Stimulated activated CD4-positive, alpha-beta T cell treated with anti-CD3 and anti-CD28 coated beads, Interleukin-1b, Interleukin-23, amount 100 ng/mL, for 1 hour (primary cell): Measurements from ENCODE around the gene GCNT2.
"Not testable (repeated sequence)": the region's sequence is repeated elsewhere in the genome, so short reads cannot be mapped to it uniquely, and the experiment has no call there.

ENCODE experiments used
- DNase-seq, 2 donors: peaks; one replicate each; pipeline ENCODE4 v3.0.0-alpha.2; 2020; ENCODE audit warnings: low read depth in 2 of 2

GCNT2 gene

DNA sequence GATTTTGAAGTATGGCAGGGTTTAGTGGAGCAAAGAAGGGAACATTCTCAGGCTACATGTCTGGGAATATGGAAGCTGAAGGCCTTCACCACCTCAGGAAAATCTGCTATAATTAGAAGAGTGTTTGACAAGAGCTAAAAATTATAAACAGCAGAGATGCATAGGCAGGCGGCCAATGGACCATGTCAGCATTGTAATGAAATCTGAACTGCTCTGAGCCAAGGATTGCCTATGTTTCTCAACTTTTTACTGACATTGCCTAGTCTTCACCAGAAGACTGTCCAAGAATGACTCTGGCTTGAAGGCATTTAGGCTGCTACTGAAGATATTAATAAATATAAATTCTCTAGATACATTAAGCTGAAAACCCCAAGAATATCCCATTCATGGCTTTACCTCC lies 89.1 kb downstream of the GCNT2 start:
- no peak for DNase-seq

DNA sequence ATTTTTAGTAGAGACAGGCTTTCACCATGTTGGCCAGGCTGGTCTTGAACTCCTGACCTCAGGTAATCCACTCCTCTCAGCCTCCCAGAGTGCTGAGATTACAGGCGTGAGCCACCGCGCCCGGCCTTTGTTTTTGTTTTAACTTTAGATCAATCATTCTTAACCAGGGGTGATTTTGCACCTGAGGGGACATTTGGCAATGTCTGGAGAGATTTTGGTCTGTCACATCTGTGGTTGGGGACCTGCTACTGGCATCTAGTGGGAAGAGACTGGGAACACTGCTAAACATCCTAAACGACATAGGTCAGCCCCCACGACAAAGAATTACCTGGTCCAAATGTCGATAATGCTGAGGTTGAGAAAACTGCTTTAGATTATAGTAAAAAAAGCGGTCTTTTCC lies 91.0 kb downstream of the GCNT2 start:
- DNase-seq: no peak

DNA sequence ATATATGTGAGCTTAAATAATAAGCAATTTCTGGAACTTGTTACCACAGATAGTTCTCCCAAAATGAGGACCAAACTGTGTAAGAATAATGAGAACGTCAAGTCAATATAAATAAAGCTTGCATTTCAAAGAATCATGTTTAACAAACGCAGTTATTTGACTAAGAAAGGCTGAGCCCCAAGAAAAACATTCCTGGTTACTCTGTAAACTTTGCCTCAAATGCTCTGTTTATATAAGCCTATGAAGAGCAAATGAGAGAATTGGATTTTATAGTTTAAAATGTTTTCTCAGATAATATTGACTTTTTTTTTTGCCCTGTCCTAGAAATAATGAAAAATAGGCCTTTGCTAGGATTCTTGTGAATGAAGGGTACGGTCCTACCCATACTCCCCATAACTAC lies 91.9 kb downstream of the GCNT2 start:
- DNase-seq: no peak

DNA sequence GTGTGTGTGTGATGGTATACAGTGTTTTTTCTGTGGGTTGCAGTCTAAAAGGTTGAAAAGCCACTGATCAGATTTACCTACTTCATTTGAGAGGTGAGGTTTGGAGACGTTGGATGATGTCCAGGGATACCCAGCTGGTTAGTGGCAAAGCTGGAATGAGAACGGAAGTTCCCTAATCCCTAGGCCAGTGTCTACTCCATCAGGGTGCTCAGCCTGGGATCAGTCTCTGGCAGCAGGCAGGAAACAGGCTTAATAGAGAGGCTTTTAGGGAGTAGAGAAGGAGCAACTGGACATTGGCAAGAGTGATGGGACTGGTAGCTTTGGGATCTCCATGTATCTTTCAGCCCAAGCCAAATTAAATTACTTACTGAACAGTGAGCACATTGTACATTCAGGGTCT lies 92.6 kb downstream of the GCNT2 start:
- no peak for DNase-seq

DNA sequence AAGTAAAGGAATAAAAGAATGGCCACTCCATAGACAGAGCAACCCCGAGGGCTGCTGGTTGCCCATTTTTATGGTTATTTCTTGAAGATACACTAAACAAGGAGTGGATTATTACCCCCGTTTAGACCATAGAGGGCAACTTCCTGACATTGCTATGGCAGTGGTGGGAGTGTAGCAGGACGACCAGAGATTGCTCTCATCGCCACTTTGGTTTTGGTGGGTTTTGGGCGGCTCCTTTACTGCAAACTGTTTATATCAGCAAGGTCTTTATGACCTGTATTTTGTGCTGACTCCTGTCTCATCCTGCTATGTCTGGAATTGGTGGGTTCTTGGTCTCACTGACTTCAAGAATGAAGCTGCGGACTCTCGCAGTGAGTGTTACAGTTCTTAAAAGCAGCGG lies 94.5 kb downstream of the GCNT2 start:
- DNase-seq: no peak

DNA sequence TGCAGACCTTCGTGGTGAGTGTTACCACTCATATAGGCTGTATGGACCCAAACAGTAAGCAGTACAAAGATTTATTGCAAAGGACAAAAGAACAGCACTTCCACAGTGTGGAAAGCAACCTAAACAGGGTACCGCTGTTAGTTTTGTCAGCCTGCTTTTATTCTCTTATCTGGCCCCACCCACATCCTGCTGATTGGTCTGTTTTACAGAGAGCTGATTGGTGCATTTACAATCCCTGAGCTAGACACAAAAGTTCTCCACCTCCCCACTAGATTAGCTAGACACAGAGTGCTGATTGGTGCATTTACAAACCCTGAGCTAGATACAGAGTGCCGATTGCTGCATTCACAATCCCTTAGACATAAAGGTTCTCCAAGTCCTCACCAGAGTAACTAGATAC lies 95.1 kb downstream of the GCNT2 start:
- not testable (repeated sequence) for DNase-seq

DNA sequence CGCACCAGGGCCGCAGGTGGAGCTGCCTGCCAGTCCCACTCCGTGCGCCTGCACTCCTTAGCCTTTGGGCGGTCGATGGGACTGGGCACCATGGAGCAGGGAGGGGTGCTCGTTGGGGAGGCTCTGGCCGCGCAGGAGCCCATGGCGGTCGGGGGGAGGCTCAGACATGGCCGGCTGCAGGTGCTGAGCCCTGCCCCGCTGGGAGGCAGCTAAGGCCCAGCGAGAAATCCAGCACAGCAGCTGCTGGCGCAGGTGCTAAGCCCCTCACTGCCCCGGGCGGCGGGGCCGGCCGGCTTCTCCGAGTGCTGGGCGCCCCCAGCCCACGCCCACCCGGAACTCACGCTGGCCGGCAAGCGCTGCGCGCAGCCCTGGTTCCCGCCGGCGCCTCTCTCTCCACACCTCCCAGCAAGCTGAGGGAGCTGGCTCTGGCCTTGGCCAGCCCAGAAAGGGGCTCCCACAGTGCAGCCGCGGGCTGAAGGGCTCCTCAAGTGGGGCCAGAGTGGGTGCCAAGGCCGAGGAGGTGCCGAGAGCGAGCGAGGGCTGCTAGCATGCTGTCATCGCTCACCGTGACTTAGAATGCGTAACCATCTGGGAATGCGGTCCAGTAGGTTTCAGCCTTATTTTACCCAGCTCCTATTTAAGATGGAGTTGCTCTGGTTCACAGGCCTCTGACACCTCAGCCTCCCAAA lies 96.0 kb downstream of the GCNT2 start:
- DNase-seq: no peak

DNA sequence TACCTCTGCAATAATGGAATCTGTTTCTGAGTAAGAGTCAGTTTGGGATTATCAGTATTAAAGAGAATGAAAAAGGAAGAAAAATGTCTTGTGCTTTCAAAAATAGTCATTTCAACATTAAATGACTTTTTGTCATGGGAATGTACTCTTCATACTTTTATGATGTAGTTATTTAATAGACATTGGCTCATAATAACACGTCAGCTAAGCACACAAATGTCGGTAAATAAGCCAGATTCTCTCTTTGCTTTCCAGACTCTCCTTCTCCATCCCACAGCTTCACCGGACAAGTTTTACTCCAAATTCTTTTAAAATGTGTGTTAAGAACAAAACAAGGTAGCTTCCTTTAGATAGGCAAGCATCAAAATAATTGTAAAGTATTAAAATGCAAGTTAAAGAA lies 97.3 kb downstream of the GCNT2 start:
- DNase-seq: no peak

DNA sequence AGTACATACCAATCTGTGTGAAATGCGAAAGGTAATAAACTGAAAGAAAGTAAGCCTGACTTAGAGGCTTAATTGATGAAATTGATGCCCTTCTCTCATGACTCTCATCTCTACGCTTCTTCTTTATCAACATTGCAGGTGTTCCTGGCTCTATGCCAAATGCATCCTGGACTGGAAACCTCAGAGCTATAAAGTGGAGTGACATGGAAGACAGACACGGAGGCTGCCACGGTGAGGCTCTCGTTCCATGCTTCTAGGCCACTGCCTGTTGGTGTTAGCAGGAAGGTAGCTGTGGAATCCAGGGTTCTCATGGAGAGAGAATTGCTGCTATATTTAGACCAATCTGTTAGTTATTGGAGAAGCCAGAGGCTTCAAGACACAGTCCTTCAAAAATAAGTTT lies 100.1 kb downstream of the GCNT2 start:
- no peak for DNase-seq

DNA sequence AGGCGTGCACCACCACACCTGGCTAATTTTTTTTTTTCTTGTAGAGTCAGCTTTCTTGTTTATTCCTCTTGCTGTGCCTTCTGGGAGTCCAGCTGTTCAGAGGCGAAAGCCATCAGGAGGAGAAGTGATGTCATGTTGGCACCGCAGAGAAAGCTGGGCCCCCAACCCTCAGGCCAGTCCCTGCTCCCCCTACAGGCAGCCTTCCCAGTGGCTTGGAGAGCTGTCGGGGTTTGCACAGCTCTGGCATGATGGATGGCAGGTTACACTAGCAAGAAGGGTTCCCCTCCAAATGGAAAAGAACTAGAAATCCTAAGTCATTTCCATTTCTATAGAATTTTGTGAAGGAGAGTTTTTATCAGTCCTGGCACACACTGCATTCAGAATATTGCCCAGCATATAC lies 100.7 kb downstream of the GCNT2 start:
- no peak for DNase-seq

DNA sequence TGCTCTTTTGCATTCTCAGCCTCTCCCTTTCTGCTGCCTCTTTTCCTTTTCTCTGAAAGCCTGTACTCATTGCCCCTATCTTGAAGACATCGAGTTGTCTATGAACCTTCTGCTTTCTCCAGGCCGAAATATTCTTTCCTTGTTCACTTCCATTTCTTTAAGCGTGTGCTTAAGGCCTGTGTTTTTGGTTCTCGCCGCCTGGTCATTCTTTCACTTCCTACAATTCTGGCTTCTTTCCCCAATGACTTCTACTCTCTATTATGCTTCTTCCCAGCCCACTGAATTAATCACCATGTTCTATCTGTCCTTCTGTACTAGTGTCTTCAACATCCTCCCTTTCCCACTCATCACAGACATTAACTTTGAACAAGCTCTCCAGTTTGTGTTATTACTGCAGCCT lies 103.7 kb downstream of the GCNT2 start:
- DNase-seq: no peak

DNA sequence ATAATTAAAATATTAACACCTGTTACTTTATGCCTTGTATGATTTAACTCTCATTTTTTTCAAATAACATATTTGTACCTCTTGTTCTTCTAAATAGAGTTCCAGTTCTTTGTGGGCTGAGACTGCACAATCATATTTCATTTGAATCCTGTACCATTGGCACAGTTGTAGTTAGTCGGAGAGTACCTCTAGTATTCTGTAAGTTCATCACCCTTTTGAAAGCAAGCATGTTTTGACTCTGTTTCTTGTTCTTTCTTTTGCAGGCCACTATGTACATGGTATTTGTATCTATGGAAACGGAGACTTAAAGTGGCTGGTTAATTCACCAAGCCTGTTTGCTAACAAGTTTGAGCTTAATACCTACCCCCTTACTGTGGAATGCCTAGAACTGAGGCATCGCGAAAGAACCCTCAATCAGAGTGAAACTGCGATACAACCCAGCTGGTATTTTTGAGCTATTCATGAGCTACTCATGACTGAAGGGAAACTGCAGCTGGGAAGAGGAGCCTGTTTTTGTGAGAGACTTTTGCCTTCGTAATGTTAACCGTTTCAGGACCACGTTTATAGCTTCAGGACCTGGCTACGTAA lies 105.1 kb downstream of the GCNT2 start:
- no peak for DNase-seq

DNA sequence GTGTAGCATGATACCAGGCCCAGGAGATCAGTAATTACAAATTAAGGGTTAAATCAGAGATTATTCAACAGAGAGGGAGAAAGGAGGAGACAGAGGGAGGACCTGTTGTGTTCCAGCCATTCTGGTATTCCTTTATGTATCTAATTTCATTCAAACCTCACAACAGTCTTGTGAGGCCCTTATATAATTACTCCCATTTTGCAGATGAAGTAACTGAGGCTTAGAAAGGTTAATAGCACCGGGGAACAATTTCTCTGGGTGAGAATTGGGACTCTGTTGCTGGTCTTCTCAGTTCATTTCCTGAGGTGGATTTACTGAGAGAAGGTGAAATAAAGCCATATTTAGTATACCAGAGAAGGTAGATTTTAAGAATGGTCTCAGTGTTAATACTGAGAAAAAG lies 106.6 kb downstream of the GCNT2 start:
- no peak for DNase-seq

DNA sequence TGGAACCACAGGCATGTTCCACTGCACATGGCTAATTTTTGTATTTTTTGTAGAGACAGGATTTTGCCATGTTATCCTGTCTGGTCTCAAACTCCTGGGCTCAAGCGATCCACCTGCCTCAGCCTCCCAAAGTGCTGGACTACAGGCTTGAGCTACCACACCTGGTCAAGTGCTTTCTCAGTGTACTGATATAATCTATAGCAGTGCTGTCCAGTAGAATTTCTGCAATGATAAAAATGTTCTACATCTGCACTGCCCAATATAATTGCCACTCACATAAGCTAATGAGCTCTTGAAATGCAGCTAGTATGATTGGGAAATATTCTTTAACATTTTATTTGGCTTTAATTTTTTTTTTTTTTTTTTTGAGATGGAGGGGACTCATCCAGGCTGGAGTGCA lies 109.0 kb downstream of the GCNT2 start:
- DNase-seq: no peak

DNA sequence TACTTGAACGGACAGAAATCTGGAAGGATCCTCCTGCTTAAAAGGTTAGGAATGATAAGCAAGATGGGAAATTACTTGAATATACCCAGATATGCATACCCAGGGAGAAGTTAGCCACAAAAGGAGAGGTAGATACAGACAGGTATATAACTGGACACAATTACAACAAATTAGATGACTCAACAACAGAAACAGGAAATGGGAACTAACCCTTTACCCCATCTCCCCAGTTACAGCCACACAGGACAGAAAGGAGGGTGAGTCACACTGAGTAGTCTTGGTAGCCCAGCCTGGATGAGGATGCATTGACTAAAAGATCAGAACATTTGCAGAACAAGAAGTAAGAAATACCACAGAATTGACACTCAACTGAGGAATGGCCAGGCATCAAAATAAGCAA lies 112.1 kb downstream of the GCNT2 start:
- DNase-seq: no peak

DNA sequence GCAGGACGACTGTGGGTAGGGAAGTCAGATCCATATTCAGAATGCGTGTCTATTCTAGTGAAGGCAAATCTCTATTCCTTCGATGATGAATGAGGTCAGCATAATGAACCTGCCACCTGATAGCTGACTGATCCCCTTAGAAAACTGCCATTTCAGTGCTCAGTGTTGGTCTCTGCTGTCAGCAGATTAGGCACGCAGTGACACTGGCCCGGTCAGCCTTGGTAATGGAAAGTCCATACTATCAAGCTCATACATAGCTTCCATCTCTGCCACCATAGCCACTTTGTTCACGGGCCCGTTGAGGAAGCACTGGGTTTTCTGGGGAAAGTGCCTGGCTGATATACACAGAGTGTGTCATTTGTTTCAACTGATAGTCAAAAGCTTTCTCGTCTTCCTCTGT lies 119.3 kb downstream of the GCNT2 start:
- DNase-seq: no peak

DNA sequence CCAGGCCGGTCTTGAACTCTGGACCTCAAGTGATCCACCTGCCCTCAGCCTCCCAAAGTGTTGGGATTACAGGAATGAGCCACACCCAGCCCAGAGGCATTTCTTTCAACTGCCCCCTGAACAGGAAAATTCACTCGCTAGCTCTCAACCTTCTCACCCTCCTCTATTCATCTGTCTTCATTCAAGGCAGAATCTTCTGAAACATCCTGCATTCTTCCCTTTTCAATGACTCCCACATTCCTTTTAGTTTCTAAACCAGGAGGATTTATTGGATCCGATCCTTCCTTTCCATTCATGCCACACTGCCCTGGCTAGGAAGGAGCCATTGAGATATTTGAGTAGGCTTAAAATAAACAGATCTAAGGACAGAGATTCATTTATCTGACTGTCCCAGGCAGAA lies 120.4 kb downstream of the GCNT2 start:
- no peak for DNase-seq

DNA sequence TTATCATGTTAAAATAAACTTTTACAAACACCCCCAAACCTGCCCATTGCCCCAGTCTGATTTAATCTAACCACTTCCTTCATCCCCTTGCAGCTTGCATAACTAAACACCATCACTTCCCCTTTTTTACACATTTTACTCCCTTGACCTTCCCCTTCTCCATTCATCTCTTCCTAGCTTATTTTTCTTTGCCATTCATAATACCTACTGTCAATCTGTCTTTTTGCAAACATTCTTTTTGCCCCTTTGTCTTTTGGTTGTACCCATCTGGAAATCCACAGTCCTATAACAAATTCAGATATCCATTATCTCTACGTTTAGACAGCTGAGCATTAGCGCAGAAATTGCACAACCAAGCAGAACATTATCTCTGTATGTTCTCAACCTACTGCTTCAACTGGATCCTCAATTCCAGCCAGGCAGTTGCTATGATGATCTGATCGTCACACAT lies 122.1 kb downstream of the GCNT2 start:
- no peak for DNase-seq

DNA sequence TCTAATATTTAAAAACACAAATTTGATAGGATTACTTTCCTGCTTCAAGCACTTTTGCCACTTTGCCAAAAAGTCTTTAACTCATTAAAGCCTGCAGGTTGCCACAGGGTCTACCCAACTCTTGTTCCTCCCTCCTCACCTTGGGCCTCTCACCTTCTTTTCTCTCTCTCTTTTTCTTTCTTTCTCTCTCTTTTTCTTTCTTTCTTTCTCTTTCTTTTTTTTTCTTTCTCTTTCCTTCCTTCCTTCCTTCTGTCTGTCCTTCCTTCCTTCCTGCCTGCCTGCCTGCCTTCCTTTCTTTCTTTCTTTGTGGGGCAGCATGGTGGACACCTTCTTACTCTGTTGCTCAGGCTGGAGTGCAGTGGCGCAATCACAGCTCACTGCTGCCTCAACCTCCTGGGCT lies 123.1 kb downstream of the GCNT2 start:
- DNase-seq: no peak

DNA sequence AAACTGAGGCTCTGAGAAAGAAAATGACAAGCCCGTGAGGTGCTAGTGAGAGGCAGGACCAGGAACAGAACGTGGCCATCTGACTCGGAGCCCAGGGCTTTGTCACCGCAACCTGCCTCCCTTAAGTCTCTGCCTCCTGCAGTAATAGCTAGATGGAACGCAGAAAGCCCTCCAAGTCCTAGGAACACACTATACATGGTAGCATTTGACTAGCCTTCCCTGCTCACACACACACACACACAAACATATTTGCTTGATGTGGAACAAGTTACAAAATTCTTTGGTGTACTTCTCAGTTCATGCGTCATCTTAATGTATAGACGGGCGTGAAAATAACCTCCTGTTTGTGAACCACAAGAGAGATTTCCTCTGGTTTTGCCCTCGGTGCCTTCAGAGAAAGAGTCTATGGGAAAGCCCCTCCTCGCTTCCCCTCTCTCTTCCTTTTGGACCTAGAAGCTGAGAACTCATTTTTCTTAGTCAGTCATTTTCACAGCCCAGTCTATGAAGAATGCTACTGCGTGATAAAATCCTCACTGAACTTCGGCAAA lies 134.4 kb downstream of the GCNT2 start:
- DNase-seq: no peak

DNA sequence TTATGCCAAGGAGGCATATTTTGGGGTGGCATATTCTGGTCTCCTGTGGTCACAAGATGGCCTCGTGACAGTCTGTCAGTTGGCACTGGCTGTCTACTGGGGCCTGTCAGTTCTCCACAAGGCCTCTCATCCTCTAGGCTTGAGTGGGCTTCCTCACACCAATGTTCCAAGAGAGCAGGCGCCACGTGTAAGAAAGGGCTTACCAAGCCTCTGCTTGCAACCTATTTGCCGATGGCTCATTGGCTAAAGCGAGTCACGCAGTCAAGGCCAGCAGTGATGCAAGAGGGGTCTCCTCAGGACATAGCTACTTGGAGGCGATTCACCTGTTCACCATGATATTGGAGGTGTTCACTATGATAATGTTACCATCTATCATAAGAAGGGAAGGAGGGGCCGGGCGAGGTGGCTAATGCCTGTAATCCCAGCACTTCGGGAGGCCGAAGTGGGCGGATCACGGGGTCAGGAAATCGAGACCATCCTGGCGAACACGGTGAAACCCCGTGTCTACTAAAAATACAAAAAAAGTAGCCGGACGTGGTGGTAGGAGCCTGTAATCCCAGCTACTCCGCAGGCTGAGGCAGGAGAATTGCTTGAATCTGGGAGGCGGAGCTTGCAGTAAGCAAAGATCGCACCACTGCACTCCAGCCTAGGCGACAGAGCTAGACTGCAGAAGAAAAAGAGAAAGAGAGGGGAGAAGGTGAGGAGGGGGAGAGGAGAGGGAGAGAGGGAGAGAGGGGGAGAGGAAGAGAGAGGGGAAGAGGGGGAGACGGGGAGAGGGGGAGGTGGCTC lies 138.0 kb downstream of the GCNT2 start:
- no peak for DNase-seq

DNA sequence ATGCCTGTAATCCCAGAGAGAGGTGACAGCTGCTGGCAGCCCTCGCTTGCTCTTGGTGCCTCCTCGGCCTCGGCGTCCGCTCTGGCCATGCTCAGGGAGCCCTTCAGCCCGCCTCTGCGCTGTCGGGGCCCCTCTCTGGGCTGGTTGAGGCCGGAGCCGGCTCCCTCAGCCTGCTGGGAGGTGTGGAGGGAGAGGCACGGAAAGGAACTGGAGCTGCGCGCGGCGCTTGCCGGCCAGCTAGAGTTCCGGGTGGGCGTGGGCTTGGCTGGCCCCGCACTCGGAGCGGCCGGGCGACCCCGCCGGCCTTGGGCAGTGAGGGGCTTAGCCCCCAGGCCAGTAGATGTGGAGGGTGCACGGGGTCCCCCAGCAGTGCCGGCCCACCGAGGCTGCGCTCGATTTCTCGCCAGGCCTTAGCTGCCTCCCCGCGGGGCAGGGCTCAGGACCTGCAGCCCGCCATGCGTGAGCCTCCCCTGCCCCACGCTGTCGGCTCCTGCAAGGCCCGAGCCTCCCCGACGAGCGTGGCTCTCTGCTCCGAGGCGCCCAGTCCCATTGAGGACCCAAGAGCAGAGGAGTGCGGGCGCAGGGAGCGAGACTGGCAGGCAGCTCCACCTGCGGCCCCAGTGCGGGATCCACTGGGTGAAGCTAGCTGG lies 138.7 kb downstream of the GCNT2 start:
- DNase-seq: no peak
